ENCODE results near the gene ATP6V0A4. TPM values are rescaled to one million over a fixed set of nuclear protein-coding genes. Genes with fewer than 3 reads are reported as not detected.

ATP6V0A4 gene
- total RNA-seq, 1 donor from 2014 or later: not detected

DNA sequence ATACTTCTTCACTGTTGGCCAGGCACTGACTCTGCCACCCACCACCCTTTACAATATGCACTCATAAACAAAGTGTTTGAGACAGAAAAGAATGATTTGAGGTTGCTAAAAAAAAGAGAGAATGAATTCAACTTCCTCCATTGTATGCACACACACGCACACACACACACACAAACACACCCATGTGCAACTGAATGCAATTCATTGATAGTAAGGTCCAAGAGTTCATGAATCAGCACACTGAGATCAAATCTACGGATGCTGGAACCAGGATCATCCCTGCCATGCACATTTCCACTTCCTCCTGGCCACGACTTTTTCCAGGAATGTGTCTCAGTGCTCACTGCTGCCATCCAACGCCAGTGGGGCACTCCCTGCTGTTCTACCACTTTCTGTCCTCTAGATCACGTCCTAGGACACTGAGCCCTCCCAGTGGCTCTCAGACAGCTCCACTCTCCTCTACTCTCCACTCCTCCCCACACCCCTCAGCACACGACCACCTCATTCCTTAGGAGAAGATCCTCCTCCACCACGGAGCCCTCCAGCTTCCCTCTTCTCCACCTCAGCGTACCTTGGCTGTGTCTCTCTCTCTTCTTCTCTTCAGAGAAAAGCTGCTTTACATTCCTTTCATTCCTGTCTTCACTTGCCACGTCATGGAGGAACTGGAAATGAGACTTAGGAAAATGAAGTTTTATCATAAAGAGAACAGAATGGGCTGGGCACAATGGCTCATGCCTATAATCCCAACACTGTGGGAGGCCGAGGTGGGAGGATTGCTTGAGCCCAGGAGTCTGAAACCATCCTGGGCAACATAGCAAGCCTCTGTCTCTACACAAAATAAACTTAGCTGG is 12.2 kb downstream of the ATP6V0A4 start:
- TF ChIP-seq, protein P1, sequence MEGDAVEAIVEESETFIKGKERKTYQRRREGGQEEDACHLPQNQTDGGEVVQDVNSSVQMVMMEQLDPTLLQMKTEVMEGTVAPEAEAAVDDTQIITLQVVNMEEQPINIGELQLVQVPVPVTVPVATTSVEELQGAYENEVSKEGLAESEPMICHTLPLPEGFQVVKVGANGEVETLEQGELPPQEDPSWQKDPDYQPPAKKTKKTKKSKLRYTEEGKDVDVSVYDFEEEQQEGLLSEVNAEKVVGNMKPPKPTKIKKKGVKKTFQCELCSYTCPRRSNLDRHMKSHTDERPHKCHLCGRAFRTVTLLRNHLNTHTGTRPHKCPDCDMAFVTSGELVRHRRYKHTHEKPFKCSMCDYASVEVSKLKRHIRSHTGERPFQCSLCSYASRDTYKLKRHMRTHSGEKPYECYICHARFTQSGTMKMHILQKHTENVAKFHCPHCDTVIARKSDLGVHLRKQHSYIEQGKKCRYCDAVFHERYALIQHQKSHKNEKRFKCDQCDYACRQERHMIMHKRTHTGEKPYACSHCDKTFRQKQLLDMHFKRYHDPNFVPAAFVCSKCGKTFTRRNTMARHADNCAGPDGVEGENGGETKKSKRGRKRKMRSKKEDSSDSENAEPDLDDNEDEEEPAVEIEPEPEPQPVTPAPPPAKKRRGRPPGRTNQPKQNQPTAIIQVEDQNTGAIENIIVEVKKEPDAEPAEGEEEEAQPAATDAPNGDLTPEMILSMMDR (conservative IDR thresholded peaks at IDR 0.05): no peak
- Mint-ChIP-seq H3K36me3 (ENCODE audit: low read depth) (no peaks in the 10 kb centered on the region), H3K27ac (ENCODE audit: unreplicated experiment) (no peak overlapping the region), H3K27me3 (ENCODE audit: low read depth) (peaks cover under 1% of the 10 kb centered on the region), H3K4me1 (peaks cover 3% of the 10 kb centered on the region), H3K9me3 (peaks cover 8% of the 10 kb centered on the region), H3K4me3 (no peak overlapping the region)
- DNase-seq (ENCODE audit: low read depth, low spot score): no peak

DNA sequence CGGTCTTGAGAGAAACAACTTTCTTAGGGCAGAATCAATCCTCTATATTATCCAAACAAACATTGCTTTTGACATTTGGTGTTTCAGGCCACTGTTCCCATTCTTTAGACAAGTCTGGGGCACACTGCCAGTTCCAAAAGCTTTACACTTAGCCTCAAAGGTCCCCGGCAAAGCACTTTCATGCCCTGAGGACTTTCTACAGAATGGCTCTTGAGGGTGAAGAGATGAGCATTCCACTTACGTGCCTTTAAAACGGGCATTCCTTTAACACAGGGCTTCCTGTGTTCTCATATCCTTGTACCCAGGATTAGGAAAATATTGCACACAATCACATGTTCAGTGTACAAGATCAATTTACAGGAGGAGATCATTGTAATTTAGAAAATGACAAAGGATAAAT is 13.3 kb downstream of the ATP6V0A4 start:
- no peak overlapping the region for H3K27ac Mint-ChIP-seq (ENCODE audit: unreplicated experiment)
- TF ChIP-seq, protein P1 (conservative IDR thresholded peaks at IDR 0.05): no peak
- no peaks in the 10 kb centered on the region for H3K36me3 Mint-ChIP-seq (ENCODE audit: low read depth)
- no peak overlapping the region for H3K4me3 Mint-ChIP-seq
- H3K4me1 Mint-ChIP-seq: peaks cover 3% of the 10 kb centered on the region
- H3K9me3 Mint-ChIP-seq: peaks cover 8% of the 10 kb centered on the region
- no peaks in the 10 kb centered on the region for H3K27me3 Mint-ChIP-seq (ENCODE audit: low read depth)
- no peak for DNase-seq (ENCODE audit: low read depth, low spot score)

DNA sequence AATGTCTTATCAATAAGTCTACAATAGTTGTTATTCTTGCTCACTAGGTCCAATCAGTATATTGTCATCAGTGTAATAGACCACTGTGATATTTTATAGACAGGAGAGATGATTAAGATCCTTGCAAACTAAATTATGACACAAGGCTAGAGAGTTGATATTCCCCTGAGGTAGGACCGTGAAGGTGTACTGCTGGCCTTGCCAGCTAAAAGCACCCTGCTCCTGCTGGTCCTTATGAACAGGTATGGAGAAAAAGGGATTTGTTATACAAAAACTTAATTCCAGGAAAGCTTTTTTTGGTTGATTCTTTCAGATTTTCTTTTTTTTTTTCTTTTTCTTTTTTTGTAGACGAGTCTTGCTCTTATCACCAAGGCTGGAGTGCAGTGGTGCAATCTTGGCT is 17.0 kb downstream of the ATP6V0A4 start:
- Mint-ChIP-seq H3K4me3 (no peak overlapping the region), H3K9me3 (peaks cover 5% of the 10 kb centered on the region), H3K27ac (ENCODE audit: unreplicated experiment) (no peak overlapping the region), H3K36me3 (ENCODE audit: low read depth) (no peaks in the 10 kb centered on the region), H3K27me3 (ENCODE audit: low read depth) (no peaks in the 10 kb centered on the region), H3K4me1 (peaks cover 3% of the 10 kb centered on the region)
- no peak for DNase-seq (ENCODE audit: low read depth, low spot score)
- TF ChIP-seq, protein P1 (conservative IDR thresholded peaks at IDR 0.05): no peak

DNA sequence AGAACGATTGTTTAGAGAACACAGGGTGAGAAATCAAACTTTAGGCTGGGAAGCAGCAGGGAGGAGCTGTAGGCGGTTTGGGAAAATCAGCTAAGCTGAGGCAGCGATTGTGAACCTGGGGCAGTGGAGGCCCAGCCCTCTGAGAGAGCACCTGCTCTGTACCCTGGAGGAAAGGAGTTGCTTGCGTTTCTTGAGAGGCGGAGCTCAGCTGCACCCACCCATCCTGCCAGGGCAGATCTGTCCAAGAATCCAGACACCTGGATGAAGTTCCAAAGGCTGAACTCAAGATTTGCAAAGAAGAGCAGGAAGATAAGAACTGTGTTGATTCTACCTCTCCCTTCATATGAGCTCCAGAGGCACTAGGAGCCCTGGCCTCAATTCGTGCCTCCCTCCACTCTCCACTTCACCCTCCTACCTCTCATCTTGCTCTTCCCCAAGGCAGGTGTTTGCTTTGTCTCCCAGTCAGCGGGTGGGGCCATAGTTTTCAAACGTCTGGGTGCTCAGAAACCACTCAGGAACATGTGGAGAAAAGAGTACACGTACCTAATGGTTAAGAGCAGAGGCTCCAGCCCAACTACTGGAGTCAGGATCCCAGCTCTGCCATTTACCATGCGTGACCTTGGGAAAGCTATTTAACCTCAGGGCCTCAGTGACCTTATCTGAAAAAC is 21.7 kb downstream of the ATP6V0A4 start:
- no peak overlapping the region for H3K27ac Mint-ChIP-seq (ENCODE audit: unreplicated experiment)
- TF ChIP-seq, protein P1 (conservative IDR thresholded peaks at IDR 0.05): no peak
- no peaks in the 10 kb centered on the region for H3K9me3 Mint-ChIP-seq
- DNase-seq (ENCODE audit: low read depth, low spot score): no peak
- peaks cover 3% of the 10 kb centered on the region for H3K27me3 Mint-ChIP-seq (ENCODE audit: low read depth)
- no peaks in the 10 kb centered on the region for H3K4me1 Mint-ChIP-seq
- H3K4me3 Mint-ChIP-seq: no peak overlapping the region
- H3K36me3 Mint-ChIP-seq (ENCODE audit: low read depth): no peaks in the 10 kb centered on the region

DNA sequence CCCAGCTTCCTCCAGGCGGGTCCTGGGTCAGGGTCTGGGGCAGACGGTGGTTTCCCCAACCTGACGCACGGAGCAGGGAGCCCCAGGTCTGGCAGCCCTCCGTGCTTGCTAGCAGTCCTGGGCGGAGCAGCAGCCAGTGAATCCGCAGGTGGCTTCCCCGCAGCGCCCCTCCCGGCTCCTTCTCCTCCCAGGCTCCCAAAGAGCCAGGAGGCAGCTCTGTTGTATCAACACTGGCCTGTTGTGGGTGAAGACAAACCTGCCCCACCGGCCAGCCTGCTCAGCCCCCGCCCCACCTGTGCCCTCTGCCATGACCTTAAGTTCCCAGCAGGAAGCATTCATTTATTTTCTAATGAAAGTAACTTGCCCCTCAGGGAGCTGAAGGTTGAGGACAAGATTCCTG is 24.2 kb downstream of the ATP6V0A4 start:
- TF ChIP-seq, protein P1 (conservative IDR thresholded peaks at IDR 0.05): no peak

More for the DNA sequence above, 24.2 kb downstream of the ATP6V0A4 start:
- Mint-ChIP-seq H3K27me3 (ENCODE audit: low read depth) (peaks cover 3% of the 10 kb centered on the region), H3K27ac (ENCODE audit: unreplicated experiment) (no peak overlapping the region), H3K9me3 (no peaks in the 10 kb centered on the region), H3K4me3 (no peak overlapping the region), H3K4me1 (no peaks in the 10 kb centered on the region), H3K36me3 (ENCODE audit: low read depth) (no peaks in the 10 kb centered on the region)
- DNase-seq (ENCODE audit: low read depth, low spot score): no peak

Measured in neural crest cell (in vitro differentiated cells).